Skeletal muscle tissue (tissue), 4 donors: ENCODE results near the gene ADGRB3. TPM values are rescaled to one million over a fixed set of nuclear protein-coding genes. Genes with fewer than 3 reads are reported as not detected.
"Not testable (repeated sequence)": the region's sequence is repeated elsewhere in the genome, so short reads cannot be mapped to it uniquely, and the experiment has no call there.

Experiments used
- H3K27ac ChIP-seq: one replicate; pipeline ENCODE4 v1.7.0; 2013; ENCODE audit warnings: mild to moderate bottlenecking, low read depth, low read length, inconsistent platforms
- H3K27me3 ChIP-seq, 3 donors: one replicate each; pipeline ENCODE4 v1.7.0; 2013; ENCODE audit warnings: low read length in 3 of 3; ENCODE audit not compliant: control insufficient read depth in 3 of 3, insufficient read depth in 3 of 3
- H3K36me3 ChIP-seq, 3 donors: one replicate each; pipeline ENCODE4 v1.7.0; 2013; ENCODE audit warnings: low read length in 3 of 3; ENCODE audit not compliant: control insufficient read depth in 3 of 3, insufficient read depth in 3 of 3
- H3K4me1 ChIP-seq, 3 donors: one replicate each; pipeline ENCODE4 v1.7.0; 2013; ENCODE audit warnings: low read length in 3 of 3, mild to moderate bottlenecking in 3 of 3; ENCODE audit not compliant: control insufficient read depth in 3 of 3, insufficient read depth in 3 of 3
- H3K4me3 ChIP-seq, 3 donors: one replicate each; pipeline ENCODE4 v1.7.0; 2013; ENCODE audit warnings: low read length in 3 of 3
- H3K9ac ChIP-seq, 3 donors: one replicate each; pipeline ENCODE4 v1.7.0; 2013; ENCODE audit warnings: low read length in 3 of 3, mild to moderate bottlenecking in 3 of 3, moderate library complexity in 2 of 3, low read depth in 1 of 3
- H3K9me3 ChIP-seq, 3 donors: one replicate each; pipeline ENCODE4 v1.7.0; 2013; ENCODE audit warnings: low read length in 3 of 3; ENCODE audit not compliant: control insufficient read depth in 3 of 3
- total RNA-seq: library from RNA; depleted of rRNA; stranded (reverse); fragments of >200 nt; gene quantifications from one replicate; pipeline ENCODE4 v1.2.3, GENCODE V29; 2014
- donor health status: Osteomylitis.

The ADGRB3 gene
- total RNA-seq, 1 donor from 2014 or later, result 3.1 TPM

DNA sequence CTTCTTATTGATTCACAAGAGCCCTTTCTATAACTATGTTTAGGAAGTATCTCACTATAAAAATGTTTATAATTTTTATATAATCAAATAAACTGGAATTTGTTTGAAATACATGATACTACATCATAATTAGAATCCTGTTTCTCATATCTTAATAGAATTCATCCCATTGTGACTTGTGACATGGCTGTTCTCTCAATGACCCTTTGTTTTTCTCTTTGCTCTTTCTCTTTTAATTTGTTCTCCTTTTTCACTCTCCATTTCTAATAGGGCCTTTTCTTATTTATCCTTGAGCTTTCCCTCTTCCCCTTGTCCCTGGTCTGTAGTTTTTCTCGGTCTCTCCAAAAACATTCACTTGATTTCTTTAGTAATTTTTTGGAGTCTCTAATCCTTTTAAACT, 111.3 kb downstream of the ADGRB3 start:
- H3K27me3 ChIP-seq, result no peaks in the 10 kb centered on the region
- no peaks in the 10 kb centered on the region for H3K9me3 ChIP-seq
- no peaks in the 10 kb centered on the region for H3K36me3 ChIP-seq
- no peak overlapping the region for H3K27ac ChIP-seq
- no peaks in the 10 kb centered on the region for H3K4me1 ChIP-seq
- H3K9ac ChIP-seq, result no peak overlapping the region
- H3K4me3 ChIP-seq, result no peak overlapping the region

GRCh38 chr6:68747110-68747790, 112.2 kb downstream of the ADGRB3 start:
- no peak overlapping the region for H3K27ac ChIP-seq
- no peaks in the 10 kb centered on the region for H3K4me1 ChIP-seq
- no peak overlapping the region for H3K9ac ChIP-seq
- no peaks in the 10 kb centered on the region for H3K9me3 ChIP-seq
- no peaks in the 10 kb centered on the region for H3K36me3 ChIP-seq
- H3K27me3 ChIP-seq, result no peaks in the 10 kb centered on the region
- H3K4me3 ChIP-seq, result no peak overlapping the region

- H3K36me3 ChIP-seq, H3K9ac ChIP-seq, H3K9me3 ChIP-seq, H3K4me3 ChIP-seq, H3K27me3 ChIP-seq, H3K4me1 ChIP-seq, H3K27ac ChIP-seq: not testable (repeated sequence)
Measured at GRCh38 chr6:68747832-68748231, 112.8 kb downstream of the ADGRB3 start.

DNA sequence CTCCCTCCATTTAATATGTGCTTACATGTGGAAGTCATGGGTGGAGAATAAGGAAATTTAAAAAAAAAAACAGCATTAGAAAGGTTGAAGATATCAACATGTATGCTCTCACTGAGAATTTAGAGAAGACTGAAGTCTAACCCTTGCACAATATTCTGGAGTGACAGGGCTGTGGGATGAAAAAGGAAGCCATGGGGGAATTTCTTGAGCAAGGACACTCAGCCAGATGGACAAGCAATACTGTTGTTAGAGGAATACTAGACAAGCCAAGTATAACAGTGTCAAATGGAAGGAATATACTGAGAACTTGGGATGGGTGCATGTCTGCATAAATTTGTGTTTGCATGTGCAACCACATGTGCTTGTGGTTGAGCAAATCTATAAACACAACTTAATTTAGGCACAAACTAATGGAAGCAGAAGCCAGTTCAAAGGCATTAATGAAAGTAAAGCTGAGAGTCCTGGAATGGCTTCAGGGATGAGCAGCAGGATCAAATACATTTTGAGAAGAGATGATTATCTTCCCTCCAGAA, 119.7 kb downstream of the ADGRB3 start:
- Histone ChIP-seq H3K27me3 (no peaks in the 10 kb centered on the region), H3K9ac (no peak overlapping the region), H3K36me3 (no peaks in the 10 kb centered on the region), H3K27ac (no peak overlapping the region), H3K9me3 (no peaks in the 10 kb centered on the region), H3K4me1 (peaks cover 0 to 2% (median 0%) of the 10 kb centered on the region in 3 donors), H3K4me3 (no peak overlapping the region)

GRCh38 chr6:68756454-68757375, 121.6 kb downstream of the ADGRB3 start:
- Histone ChIP-seq H3K9me3 (no peaks in the 10 kb centered on the region), H3K4me3 (no peak overlapping the region), H3K36me3 (no peaks in the 10 kb centered on the region), H3K4me1 (peaks cover 0 to 2% (median 0%) of the 10 kb centered on the region in 3 donors), H3K27ac (no peak overlapping the region), H3K9ac (no peak overlapping the region), H3K27me3 (no peaks in the 10 kb centered on the region)

GRCh38 chr6:68757821-68758220, 122.7 kb downstream of the ADGRB3 start:
- no peaks in the 10 kb centered on the region for H3K36me3 ChIP-seq
- no peak overlapping the region for H3K4me3 ChIP-seq
- H3K9me3 ChIP-seq, result no peaks in the 10 kb centered on the region
- H3K9ac ChIP-seq, result no peak overlapping the region
- H3K4me1 ChIP-seq, result peaks cover 0 to 2% (median 0%) of the 10 kb centered on the region in 3 donors
- no peaks in the 10 kb centered on the region for H3K27me3 ChIP-seq
- H3K27ac ChIP-seq, result no peak overlapping the region

DNA sequence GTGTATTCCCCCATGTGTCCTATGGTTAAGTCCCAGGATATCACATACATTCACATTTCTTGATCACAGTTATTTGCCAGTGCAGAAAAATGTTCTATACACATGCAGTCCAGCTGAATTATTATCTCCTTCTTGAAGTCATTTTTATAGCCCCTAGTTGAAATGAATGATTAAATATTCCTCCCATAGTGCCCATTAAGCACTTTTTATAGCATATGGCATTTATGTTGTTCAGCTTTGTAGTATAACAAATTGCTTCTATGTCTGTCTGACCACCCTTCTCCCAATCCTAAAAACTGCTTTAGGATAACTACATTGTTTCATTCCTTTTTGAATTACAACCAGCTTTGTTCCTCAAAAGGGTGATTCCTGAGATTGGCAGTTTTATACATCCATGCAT, 123.5 kb downstream of the ADGRB3 start:
- Histone ChIP-seq H3K36me3 (no peaks in the 10 kb centered on the region), H3K27me3 (no peaks in the 10 kb centered on the region), H3K4me3 (no peak overlapping the region), H3K9ac (no peak overlapping the region), H3K9me3 (no peaks in the 10 kb centered on the region), H3K4me1 (peaks cover 0 to 2% (median 0%) of the 10 kb centered on the region in 3 donors), H3K27ac (no peak overlapping the region)

DNA sequence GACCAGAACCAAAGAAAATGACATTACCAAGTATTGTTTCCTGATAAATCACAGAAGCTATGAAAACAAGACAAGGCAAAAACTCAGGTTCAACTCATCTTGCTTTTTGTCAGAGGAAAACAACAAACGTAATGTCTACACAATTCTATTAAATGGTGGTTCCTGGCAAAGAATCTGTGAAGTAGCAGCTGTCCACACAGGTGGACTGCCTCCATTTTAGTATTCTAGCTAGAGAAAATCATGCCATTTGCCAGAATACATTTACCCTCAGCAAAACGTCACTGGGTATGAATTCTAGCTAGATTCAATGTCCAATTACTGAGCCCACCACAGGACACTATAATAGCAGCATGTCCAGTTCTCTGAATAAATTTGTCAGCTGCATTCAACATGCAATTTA, 125.4 kb downstream of the ADGRB3 start:
- Histone ChIP-seq H3K4me3 (no peak overlapping the region), H3K27ac (no peak overlapping the region), H3K27me3 (no peaks in the 10 kb centered on the region), H3K9me3 (no peaks in the 10 kb centered on the region), H3K9ac (no peak overlapping the region), H3K4me1 (peaks cover 0 to 2% (median 0%) of the 10 kb centered on the region in 3 donors), H3K36me3 (no peaks in the 10 kb centered on the region)

- Histone ChIP-seq H3K27ac (no peak overlapping the region), H3K9me3 (no peaks in the 10 kb centered on the region), H3K9ac (no peak overlapping the region), H3K4me3 (no peak overlapping the region), H3K27me3 (no peaks in the 10 kb centered on the region), H3K36me3 (no peaks in the 10 kb centered on the region), H3K4me1 (peaks cover 0 to 2% (median 0%) of the 10 kb centered on the region in 3 donors)
Measured at GRCh38 chr6:68760941-68761676, 126.0 kb downstream of the ADGRB3 start.
